Measurements from ENCODE around the gene CNTFR.

The CNTFR gene

DNA sequence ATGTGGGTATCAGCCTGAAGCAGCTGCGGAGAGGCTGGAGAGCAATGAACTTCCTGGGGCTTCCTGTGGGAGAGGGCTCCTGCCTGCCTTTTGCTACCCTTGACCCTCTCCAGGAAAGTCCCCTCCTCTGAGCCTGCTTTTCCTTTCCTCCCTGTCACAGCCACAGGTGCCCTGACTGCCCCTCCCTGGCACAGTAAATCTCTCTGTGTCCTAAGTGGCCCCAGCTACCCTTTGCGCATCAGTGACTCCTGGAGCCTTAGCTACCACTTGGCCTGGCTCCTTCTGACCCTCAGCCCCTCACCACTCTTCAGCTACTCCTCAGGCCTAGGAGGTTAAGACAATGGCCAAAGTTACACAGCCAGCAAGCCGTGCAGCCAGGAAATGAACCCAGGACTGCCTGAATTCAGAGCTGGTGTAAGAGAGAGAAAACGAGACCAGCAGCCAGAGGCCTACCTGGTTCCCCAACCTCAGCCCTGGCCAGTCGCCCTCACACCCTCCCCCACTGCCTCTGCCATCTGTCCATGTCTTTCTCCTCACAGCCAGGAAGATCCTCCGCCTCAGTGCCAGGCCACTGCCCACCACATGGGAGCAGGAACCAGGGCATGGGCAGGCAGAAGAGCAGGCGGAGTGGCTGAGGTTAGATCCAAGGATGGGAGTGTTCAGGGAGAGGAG, 18.6 kb downstream of the CNTFR start:
- no peak for DNase-seq

DNA sequence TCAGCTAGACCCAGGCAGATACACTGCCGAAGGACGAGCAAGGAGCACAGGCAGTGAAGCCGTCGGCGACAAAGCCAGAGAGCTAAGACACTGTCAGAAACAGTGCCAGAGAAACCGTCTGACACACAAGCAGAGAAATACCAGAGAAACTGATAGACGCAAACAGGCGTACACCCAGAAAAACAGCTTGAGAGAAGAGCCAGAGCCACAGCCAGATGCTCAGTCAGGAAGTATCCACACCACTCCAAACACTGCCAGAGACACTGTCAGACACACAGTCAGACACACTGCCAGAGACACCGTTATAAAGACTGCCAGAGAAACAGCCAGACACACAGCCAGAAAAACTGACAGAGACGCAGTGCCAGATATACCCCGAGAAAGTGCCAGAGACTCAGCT, 19.1 kb downstream of the CNTFR start:
- DNase-seq: no peak

DNA sequence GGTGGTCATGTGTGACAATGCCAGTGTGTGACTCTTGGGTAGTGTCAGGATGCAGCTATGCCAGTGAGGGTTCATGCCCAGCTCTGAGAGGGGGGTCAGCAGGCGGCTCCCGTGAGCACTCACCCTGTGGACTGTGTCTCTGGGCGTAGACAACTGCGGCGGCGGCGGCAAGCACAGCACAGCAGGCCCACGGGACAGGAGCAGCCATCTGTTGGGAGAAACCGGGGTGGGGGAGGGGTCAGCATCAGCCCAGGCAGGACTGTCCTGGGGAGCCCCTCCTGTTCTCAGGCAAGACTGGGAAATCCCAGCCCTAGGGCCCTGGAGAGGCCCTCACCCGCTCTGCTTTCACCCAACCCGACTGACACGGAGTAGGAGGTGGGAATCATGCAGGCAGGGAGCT, 20.8 kb downstream of the CNTFR start:
- peak; percentile 44 for DNase-seq

DNA sequence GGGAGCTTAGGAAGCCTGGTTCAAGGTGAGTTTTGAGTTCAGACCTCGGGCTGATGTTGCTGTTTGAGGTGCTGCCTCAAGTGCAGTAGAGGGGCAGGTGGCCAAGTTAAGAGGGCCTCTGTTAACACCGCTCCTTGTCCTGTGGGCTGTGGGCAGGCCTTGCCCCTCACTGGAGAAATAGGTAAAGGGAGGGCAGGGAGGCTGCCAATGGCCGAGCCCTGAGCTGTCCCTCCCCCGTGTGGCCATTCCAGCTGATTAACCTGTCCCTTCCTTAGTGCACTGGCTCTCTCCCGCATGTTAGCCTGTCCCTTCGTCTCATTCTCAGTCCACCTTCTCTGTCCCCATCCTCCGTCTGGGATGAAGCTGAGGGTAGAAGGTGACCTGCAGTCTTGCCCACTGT, 21.4 kb downstream of the CNTFR start:
- no peak for DNase-seq

DNA sequence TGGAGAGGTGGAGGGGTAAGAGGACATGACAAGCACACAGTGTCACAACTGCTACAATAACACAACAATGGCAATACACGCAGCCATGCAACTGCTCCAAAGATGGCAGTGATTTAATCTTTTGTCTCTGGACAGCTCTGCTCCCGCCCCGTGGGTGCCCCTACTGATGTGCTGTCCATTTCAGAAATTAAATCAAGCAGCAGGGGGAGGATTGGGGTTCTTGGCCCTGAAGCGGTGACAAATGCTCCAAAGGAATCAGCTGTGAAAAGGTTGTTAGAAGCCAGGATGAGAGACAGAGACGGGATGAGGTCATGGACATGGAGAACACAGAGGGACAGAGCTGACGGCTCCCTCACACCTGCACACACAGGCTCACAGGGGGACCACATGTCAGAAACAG, 22.6 kb downstream of the CNTFR start:
- no peak for DNase-seq

DNA sequence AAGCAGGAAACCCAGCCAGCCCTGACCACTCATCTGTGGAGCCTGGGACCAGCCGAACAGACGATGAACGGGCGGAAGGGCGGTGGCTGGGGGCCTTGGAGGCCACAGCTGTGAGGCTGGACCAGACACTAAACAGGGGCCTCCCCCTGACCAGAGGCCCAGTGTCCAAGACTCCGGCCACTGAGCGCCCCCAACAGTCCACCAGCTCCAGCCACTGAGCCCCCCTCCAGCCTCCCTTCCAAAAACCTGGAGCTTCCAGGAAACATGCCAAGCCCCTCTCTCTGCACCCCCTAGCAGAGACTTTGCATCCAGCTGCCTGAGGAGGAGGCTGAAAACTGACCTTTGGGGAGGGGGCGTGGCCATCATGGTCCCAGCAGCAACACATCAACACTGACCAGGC, 23.2 kb downstream of the CNTFR start:
- DNase-seq: no peak

DNA sequence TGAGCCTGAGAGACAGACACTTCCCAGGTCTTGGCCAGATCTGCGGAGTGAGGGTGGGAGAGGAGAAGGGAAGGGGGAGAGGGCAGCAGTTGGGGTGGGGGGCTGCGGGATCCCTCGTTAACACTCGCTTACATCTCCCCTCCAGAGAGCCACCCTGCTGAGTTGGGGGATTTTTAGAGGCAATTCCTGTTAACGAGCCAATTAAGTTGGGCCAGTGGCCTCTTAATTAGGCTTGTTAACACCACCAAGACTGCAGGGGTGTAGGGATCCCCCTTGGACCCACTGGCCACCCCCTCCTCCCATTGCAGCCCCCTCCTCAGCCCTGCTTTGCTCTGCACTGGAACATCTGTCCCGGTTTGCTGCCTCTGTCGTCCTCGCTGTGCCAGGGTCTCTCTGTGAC, 23.7 kb downstream of the CNTFR start:
- no peak for DNase-seq

DNA sequence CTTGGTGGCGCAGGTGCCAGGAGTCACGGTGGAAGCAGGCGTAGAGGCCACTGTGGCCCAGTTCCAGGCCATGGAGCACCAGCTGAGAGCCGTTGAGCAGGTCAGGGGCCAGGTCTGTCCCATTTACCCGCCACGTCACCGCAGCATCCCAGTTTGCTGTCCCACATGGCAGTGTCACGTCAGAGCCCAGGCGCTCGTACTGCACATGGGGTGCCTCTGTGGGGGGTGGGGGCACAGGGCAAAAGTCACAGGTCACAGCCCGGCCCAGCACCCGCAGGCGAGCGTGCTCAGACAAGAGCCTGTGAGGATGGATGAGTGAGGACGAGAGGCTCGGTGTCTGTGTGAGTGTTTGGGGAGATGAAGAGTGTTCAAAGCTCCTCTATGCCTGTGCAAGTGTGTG, 24.9 kb downstream of the CNTFR start:
- DNase-seq: no peak

DNA sequence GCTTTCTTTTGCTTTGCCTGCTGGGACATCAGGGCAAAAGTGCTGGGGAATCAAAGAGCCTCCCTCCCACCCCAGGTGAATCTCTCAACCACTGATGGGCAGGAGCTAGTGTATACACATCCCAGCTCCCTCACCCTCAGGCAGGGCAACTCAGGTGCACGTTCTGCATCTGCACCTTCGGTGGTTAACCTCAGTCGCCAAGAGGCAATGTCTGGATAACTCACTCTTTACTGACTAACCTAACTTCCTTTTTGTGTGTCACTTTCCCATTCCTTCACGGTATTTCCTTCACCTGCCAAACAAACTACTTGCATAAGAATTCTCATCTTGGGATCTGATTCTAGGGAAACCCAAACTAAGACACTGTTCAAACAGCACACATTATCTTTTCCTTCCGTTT, 26.3 kb downstream of the CNTFR start:
- no peak for DNase-seq

DNA sequence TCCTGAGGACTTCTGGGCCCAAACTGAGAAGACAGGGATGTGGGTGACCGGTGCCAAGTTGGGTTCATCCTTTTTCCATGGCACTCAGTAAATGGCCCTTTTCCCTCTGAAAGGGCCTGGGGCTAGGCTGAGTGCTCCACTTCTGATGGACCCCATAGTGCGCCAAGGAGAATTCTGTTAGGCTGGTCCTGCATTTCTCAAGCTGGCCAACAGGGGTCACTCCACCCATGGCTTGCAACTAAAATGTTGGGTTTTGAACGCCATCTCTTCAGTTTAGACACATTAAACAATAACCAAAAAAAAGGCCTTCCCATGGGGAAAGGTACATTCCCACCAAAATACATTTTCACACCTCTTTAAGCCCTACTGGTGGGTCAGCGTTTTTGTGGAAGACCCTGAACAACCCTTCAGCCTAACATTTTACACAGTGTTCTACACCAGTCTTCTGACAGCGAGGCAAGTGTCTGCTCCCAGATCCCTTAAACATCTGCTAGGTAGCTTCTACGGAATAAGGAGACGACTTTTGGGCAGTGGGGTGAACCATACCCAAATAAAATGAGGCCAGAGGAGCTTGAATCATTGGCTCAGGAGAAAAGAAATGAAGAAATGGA, 27.3 kb downstream of the CNTFR start:
- DNase-seq: no peak

DNA sequence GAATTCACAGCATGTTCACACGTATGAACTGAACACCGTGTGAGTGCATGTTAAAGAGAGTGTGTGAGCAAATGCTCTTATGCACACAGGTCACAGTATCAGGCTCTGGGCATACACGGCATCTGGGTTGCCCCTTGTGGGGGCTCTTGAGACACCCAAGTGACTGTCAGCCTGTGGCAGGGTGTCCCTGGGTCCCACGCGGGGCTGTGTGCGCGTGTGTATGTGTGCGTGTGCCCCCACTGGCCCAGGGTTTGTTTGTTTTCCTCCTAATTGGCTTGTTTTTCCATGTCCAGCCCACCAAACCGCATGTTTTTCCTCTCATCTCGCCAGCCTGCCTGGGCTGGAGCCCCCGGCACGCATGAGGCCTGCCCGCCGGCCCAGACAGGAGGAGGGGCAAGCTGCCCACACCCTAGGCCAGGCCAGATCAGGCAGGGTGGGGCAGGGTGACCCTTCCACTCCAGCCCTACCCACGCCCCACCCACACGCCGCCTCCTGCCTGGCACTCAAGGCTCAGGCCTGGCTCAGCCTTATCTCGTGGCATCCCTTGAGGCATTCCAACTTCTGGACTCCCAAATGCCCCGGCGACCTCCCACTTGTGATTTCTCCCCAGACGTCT, 28.8 kb downstream of the CNTFR start:
- no peak for DNase-seq

DNA sequence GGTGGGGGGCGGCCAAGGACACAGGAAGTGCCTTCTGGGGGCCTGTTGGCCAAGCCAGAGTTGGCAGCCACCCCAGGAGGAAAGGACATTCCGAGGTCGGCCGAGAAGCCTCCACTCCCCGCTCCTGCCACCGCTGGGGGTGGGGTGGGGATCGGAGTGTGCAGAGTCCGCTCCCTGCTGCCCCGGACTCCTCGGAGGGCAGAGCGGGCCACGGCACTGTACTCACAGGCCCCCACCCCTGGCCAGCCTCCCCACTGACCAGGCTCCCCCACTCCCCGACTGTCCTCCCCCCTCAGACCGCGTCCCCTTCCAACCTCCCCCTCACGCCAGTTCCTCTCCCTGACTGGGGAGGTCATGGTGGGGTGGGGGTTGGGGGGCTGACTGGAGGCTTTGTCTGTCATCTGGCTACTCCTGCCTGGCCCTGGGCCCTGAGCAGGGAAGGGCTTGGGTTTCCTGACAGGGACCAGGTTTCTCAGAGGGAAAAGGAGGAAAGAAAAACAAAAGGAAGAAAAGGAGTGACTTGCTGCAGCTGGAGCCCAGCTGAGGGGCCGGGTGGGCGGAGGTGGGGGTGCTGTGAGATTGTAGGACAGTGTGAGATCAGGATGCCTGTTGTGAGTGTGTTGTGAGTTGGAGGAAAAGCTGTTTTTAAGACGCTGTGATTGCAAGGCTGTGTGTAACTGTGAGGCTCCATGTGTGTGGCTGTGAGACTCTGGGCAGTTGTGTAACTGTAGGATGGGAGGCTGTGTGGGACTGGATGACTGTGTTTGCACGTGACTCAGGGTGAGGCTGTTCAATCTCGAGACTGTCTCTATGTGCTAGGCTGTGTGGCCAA, 29.7 kb downstream of the CNTFR start:
- no peak for DNase-seq

DNA sequence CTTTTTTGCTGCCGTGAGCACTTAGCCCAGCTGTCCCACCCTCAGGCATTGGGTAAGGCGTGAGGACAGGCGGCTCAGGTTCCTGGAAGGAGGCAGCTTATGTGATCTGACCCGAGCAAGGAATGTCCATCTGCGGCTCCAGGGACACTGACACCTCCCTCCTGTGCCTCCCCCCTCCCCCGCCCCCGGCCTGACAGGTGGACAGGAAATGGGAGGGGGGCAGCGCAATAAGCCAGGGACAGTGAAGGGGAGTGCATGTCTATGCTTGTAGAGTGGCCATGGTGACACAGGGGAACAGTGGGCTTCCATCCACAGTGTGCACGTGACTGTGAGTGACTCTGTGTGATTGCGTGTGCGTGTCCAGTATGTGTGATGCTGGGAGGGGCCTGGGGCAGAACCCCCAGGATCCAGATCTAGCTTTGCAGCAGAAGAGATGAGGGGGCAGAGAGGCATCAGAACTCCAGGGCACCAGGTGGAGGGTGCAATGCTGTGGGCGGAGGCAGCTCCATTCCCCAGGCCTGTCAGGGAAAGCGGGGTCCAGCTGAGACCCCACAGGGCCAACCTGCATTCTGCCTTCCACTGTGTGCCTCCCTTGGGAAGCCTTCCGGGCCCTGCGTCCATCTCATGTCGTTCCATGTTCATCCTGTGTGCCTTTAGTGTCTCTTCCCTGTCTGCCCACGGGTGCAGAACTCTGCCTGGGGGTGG, 30.5 kb downstream of the CNTFR start:
- no peak for DNase-seq

DNA sequence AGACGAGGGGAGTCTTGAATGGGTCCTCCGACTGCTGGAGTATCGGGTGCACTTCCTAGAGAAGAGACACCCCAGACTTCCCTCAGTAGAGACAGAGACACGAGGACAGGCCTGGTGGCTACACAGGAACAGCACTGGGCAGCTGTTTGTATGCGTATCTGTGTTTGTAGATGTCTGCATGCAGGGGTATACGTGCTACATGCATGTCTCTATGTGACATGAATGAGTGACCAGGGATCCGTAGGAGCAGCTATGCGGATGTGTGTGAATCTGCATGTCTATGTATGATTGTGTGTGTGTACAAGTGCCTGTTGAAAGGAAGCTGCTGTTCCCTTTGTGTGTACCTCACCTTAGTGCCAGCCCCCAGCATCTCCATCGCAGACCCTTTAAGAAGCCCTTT, 31.2 kb downstream of the CNTFR start:
- no peak for DNase-seq

DNA sequence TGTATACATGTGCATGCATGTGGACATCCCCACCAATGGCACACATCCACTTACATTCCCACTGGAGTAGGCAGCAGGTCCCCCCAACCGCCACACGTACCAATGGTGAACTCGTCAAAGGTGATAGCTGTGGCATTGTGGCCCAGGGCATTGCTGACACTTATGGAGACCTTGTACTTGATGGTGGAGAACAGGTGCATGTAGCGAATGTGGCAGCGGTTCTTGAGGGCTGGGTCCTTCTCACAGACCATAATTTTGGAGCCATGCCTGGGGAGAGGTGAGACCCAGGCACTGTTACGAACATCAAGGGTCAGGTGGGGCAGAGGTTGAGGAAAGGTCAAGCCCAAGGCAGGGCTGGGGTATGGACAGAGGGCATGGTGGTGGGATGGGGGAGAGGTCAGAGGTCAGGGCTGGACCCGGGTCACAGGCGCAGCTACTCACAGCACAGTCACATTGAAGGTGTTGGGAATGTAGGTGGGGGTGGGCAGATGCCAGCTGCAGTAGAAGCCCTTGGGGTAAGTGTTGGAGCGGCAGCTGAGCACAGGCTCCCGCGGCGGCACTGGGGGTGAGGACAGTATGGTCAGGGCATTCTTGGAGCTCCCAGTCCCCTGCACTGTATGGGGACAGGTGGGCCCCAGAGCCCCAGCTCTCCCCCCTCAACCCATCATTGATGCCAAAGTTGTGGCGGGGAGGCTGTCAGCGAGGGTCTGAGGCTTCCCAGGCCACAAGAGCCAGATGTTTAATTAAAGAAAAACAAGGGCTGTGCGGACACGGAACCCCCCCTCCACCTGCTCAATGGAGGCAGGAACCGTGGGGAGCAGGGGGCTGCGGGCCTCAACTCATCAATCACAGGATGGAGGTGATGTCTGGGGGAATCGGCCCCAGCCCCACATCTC, 31.9 kb downstream of the CNTFR start:
- no peak for DNase-seq

DNA sequence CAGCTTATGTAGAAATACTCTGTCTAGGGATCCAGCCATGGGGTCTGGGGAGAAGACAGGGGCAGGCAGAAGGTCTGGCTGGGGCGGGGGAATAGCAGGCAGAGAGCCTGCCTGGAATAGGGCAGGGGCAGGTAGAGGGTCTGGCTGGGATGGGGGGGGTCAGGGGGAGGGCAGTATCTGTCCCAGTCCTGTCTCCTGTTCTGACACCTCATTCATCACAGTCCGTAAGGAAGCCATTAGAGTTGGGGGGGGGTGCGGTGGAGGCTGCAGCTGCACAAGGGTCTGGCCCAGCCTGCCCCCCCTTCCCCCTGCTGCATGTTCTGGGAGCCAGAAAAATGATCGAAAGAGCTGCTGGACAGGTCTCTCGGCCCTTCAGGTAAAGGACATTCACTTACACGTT, 32.6 kb downstream of the CNTFR start:
- no peak for DNase-seq

DNA sequence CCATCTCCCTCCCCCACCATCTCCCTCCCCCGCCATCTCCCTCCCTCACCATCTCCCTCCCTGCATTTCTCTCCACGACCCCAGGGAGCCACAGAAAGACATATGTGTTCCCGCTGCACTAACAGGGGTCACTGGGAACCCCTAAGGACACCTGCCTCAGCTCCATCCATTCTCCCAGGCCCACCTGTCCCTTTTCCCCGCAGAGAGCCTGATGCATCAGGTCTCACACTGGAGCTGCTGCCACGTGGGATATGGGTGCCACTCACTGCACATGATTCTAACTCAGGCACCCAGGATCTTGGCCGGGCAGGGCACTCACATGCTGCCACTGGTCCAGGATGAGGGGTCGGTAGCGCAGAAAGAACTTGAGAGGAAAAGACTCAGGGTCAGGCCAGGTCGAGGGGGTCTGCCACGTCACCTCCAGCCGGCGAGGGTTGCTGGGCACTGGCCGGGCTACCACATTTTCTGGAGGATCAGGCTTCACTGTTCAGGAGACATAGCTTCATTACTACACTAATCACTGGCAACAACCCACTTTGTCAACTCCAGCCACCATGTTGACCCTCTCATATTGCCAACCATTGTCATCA, 33.5 kb downstream of the CNTFR start:
- DNase-seq: no peak

DNA sequence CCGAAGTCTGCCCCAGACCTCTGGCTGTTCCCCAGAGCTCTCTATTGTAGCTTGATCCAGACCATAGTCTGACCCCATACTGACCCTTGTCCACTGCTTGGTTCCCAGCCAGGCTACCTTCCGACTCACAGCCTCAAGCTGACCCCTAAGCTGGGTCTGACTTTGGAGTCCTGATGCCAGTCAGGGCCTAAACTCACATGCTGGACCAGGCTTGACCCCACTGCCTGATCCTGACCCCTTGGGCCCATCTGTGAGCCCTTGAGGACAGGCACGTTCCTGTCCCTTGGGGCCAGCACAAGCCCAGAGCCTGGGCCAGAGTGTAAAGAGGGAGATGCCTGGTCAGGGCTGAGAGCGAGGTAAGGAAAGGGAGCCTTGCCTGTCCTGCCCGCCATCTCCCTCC, 34.0 kb downstream of the CNTFR start:
- no peak for DNase-seq

DNA sequence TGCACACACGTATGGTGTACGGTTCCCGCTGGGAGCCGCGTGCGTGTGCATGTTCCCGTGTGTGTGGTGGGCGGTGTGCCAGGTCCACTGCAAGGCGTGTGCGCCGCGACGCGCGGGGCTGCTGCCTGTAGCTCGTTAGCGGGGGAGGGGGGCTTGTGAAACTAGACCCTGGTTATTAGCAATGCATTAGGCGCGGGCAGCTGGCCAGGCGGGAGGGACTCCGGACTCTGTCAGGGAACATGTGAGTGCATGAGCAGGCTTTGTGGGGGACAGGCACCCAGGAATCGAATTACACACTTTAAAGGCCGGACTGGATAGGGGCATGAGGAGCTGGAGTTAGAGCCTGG, 34.5 kb downstream of the CNTFR start:
- DNase-seq: no peak

DNA sequence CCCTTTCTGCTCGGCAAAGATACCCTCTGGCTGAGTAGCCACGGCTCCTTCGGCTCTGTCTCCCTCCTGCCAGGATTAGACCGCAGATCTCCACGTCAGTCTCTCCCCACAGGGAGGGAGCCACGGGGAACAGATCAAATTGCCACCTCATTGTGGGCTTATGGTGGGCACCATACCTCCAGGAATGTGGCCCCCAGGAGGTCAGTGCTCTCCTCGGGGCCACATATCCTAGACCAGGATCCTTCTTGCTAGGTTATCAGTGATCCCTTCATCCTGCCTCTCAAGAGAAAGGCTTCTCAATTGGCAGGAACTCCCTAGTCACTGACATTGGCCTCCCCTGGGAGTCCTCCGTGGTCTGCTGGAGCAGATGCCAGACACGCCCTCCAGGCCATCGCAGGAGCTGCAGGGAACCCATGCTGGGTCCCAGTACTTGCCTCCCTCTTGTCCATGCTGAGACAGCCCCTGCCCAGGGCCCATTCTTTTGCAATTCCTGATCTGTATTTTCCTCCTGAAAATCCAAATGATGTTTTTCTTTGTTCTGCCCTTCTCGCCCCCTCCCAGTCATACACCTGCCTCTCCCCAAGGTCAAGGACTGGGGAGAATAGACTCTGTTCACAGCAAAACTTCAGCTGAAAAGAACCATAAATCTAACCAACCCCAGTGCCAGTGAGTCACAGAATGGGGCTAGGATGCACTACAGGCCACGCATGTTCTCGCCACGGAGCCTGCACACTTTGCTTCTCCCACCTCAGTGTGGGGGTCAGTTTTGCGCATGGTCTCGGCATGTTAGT, 35.1 kb downstream of the CNTFR start:
- peak; percentile 53 for DNase-seq

DNA sequence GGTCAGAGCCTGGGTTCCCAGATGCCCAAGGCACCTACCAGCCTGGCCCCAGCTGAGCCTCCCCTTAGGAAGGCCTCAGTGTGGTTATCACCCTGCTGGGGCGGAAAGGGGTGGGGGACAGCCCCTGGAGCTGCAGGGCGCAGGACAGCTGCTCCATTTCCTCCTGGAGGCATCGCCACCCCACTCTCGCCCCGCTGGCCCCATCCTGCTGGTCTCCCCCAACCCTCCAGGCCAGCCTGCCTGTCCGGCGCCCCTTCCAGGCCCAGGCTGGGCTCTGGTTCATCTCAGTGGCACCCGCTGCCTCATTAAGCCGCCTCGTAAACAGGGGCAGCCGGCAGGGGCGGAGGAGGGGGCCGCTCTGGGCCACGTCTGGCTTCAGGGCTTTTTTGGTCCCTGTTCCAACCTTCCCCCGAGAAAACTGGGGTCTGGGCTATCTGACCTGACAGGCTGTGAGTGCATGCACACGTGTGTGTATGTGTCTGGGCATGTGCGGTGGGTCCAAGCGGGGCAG, 36.0 kb downstream of the CNTFR start:
- DNase-seq: no peak
